Body of pancreas (tissue), 4 donors: ENCODE results near the gene PITX2. TPM values are rescaled to one million over a fixed set of nuclear protein-coding genes. Genes with fewer than 3 reads are reported as not detected.

Source experiments
- ATAC-seq: fragments of 150-250 bp; one replicate; pipeline ENCODE4 v1.9.1; 2016
- DNase-seq, 4 donors: peaks; one replicate each; pipeline ENCODE4 v3.0.0-alpha.2; 2019
- H3K27ac ChIP-seq, 4 donors: fragments of 200-600 bp; sonication (generic); 1 replicate in 3 of 4; 2 replicates in 1 of 4; pipeline versions ENCODE4 v1.5.1 to v1.6.1; 2016 to 2019; ENCODE audit warnings: mild to moderate bottlenecking in 1 of 4, mixed read lengths in 1 of 4, moderate library complexity in 1 of 4
- H3K27me3 ChIP-seq, 2 donors: fragments of 200-600 bp; sonication (generic); one replicate each; pipeline ENCODE4 v1.6.0; 2016; ENCODE audit warnings: mild to moderate bottlenecking in 1 of 2
- H3K36me3 ChIP-seq, 2 donors: fragments of 200-600 bp; sonication (generic); replicated peaks in 1 of 2; 2 replicates each; pipeline ENCODE4 v1.5.1; 2016; ENCODE audit warnings: low read depth in 2 of 2; ENCODE audit not compliant: insufficient read depth in 1 of 2
- H3K4me1 ChIP-seq: fragments of 200-600 bp; sonication (generic); one replicate; pipeline ENCODE4 v1.6.0; 2016
- H3K4me3 ChIP-seq, 2 donors: fragments of 200-600 bp; sonication (generic); 1 replicate in 1 of 2; 2 replicates in 1 of 2; pipeline ENCODE4 v1.5.1; 2016 to 2019
- H3K9me3 ChIP-seq, 3 donors: fragments of 200-600 bp; sonication (generic); 1 replicate in 2 of 3; 2 replicates in 1 of 3; pipeline ENCODE4 v1.5.1; 2016
- CTCF ChIP-seq, 7 experiments: fragments of 450-650 bp in 4 of 7; fragments of 200-600 bp in 3 of 7; sonication (generic) in 3 of 7; IDR thresholded peaks; one replicate each; pipeline ENCODE4 v1.5.1; 2016 to 2019; ENCODE audit warnings: antibody characterized with exemption in 7 of 7
- POLR2A ChIP-seq, 3 donors: fragments of 450-650 bp; IDR thresholded peaks; one replicate each; pipeline ENCODE4 v1.6.1; 2016; ENCODE audit warnings: antibody characterized with exemption in 3 of 3, mild to moderate bottlenecking in 2 of 3
- WGBS, 2 donors: methylation state at CpG; one replicate each; pipeline ENCODE4 v1.1.5; 2017; 5-methylcytosine and 5-hydroxymethylcytosine counted together
- intact Hi-C: fragments of 100-400 bp; cut with DNase I; formaldehyde crosslinking; loops from one replicate; pipeline ENCODE4 v1.15.1; 2023
- total RNA-seq, 2 donors: library from RNA; depleted of rRNA; stranded (reverse); fragments of >200 nt; gene quantifications; one replicate each; pipeline ENCODE4 v1.1.0, GENCODE V29; 2016

Gene PITX2
- total RNA-seq, 2 donors from 2014 or later, result not detected

- Histone ChIP-seq H3K27ac (no peak overlapping the region), H3K36me3 (no peaks in the 10 kb centered on the region), H3K4me1 (peaks cover 30% of the 10 kb centered on the region), H3K9me3 (no peaks in the 10 kb centered on the region), H3K4me3 (no peak overlapping the region), H3K27me3 (peaks cover 0 to 73% of the 10 kb centered on the region in 2 donors)
- intact Hi-C loops, result loop anchor here (10.0 kb wide), 1 partner anchor 648 kb away; no protein-coding TSS in a partner anchor
- DNase-seq, result no peak
- no peak for TF ChIP-seq POLR2A (IDR thresholded peaks at IDR 0.05)
- TF ChIP-seq CTCF (IDR thresholded peaks at IDR 0.05), result no peak
- no peak for ATAC-seq
- 2 to 4% methylated on average over 39 to 56 of the region's 56 CpGs for WGBS, 2 donors
Measured at GRCh38 chr4:110636680-110637407, 14.0 kb upstream of the PITX2 start.

DNA sequence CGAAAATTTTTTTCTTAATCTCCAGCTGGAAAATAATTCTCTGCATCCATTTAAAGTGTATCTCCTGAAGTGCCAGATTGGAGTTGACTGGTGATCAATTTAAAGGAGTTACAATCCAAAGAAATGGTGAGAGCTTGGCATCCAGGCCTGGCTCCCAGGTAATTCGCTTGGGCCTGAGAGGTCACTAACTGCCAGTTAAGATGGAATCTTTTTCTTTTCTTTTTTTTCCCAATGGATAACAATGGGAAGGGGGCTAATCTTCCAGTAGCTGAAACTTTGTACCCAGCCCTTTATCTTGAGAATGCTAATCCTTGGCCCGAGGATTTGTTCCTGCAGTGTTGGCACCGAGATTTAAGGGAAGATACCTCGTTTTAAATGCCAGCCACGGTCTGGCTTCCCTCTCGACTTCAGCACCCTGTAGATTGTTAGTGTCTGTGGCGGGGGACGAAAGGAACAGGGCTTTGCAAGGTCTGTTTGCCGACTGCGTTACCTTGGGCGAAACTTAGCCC, 13.3 kb upstream of the PITX2 start:
- intact Hi-C loops, result loop anchor here (10.0 kb wide), 1 partner anchor 649 kb away; no protein-coding TSS in a partner anchor
- no peak overlapping the region for H3K4me3 ChIP-seq
- 3 to 6% methylated on average over 6 to 12 of the region's 12 CpGs for WGBS, 2 donors
- no peak for TF ChIP-seq POLR2A (IDR thresholded peaks at IDR 0.05)
- no peak for TF ChIP-seq CTCF (IDR thresholded peaks at IDR 0.05)
- DNase-seq, result no peak
- H3K27ac ChIP-seq, result no peak overlapping the region
- no peaks in the 10 kb centered on the region for H3K9me3 ChIP-seq
- H3K36me3 ChIP-seq, result no peaks in the 10 kb centered on the region
- peaks cover 35% of the 10 kb centered on the region for H3K4me1 ChIP-seq
- peaks cover 0 to 76% of the 10 kb centered on the region in 2 donors for H3K27me3 ChIP-seq
- ATAC-seq, result no peak

DNA sequence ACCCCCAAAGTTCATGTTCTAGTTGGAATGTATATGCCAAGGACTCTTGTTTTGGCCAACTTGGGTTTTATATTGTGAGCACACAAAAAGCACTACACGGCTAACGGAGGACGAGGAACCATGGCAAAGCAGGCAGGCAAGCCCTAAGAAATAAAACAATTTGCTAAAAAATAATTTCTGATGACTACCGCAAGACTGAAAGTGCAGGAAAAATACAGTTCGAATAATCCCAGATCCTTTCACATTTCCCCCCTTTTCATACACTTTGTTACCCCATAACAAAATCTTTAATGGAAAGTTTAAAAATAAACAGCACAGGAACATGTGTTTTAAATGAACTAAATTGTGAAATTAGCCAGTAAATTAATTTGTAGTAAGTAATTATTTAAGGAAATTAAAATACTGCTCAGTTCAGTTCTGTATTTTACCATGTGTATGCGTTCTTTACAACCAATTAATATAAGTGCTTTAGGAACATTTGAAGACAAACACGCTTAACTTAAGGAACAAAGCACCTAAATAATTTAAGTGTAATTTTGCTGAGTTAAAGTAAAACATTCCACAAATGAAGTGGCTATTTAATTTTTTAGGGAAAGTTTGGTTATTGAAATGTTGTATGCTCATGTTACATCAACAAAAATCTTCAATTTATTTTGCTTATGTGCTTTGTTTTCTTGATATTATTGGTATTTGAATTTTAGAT, 12.4 kb upstream of the PITX2 start:
- no peak for ATAC-seq
- Histone ChIP-seq H3K27ac (no peak overlapping the region), H3K9me3 (no peaks in the 10 kb centered on the region), H3K27me3 (peaks cover 0 to 77% of the 10 kb centered on the region in 2 donors), H3K4me1 (peaks cover 35% of the 10 kb centered on the region), H3K4me3 (no peak overlapping the region), H3K36me3 (no peaks in the 10 kb centered on the region)
- DNase-seq, result no peak
- no peak for TF ChIP-seq CTCF (IDR thresholded peaks at IDR 0.05)
- TF ChIP-seq POLR2A (IDR thresholded peaks at IDR 0.05), result no peak
- WGBS, 2 donors, result 11 to 17% methylated on average over 7 of the region's 7 CpGs
- intact Hi-C loops, result loop anchor here (10.0 kb wide), 1 partner anchor 649 kb away; no protein-coding TSS in a partner anchor

DNA sequence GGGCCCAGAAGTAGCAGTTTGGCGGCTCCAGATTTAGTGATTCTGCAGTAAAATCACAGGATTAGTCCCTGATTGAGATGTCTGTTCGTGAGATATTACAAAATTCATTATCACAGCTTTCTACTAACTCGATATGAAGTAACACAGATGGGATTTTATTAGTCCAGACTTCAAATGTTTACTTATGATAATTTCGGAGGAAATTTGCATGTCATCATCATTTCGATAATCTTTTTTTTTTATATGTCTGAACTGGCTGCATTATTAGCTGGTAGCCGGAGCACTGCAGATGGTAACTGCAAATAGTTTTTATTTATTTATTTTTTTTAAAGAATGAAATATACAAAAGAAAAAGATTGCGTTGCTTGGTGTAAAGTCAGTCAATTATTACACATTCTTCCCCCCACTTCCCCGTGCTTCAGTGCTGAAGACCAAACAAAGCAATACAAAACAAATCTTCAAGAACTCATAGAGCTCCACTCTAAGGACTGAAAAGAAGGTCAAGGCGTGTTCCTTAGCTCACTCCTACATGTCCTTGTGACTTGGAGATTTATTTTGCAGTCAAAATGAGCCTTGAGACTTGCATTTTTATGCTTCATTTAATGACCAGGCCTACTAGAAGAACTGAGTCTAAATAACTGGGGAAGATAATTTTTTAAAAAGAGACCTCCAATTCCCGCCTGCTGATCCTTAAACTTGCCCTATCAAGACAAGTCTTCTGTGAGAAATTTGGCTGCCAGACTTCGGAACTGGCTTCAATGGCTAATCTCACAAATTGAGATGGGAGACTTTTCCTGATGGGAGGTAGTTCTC, 11.7 kb upstream of the PITX2 start:
- Histone ChIP-seq H3K9me3 (no peaks in the 10 kb centered on the region), H3K4me1 (peaks cover 35% of the 10 kb centered on the region), H3K4me3 (no peak overlapping the region), H3K27ac (no peak overlapping the region), H3K36me3 (no peaks in the 10 kb centered on the region), H3K27me3 (peaks cover 0 to 77% of the 10 kb centered on the region in 2 donors)
- ATAC-seq, result no peak
- intact Hi-C loops, result loop anchor here (10.0 kb wide), 1 partner anchor 650 kb away; no protein-coding TSS in a partner anchor
- TF ChIP-seq CTCF (IDR thresholded peaks at IDR 0.05) (no peak), POLR2A (IDR thresholded peaks at IDR 0.05) (no peak)
- WGBS, 2 donors, result 18 to 27% methylated on average over 11 of the region's 11 CpGs
- DNase-seq, result no peak
